Measurements from ENCODE around the gene ATP23. TPM values are rescaled to one million over a fixed set of nuclear protein-coding genes. Genes with fewer than 3 reads are reported as not detected.

The ATP23 gene
- total RNA-seq, 1 donor from 2014 or later = 7.3 TPM

DNA sequence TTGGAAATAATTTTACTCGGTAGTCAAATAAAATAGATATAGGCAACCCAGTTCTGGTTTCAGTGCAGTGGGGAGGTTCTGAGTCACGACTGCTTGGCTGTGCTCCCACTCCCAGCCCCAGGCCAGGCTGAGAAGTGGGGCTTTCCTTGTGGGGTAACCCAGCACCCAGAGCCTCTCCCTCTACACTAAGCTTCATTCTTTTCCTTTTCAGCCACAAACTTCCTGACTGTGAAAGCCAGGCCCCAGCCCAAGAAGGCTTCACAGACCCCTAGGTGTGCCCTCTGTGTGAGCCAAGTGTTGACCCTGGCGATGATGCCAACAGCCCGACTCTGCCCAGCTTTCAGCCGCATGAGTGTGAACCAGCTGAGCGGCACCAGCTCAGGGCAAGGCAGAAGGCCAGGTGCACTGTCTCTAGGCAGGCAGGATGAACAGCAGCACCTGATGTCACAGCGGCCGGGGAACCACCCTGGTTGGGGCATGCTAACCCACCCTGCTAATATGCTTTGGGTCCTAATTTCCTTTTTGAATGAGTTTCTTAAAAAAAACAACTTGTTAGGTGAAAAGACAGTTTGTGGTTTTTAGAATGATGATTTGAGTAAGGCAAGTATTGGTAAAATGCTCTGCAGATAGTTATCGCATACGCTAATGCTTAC lies 42.2 kb upstream of the ATP23 start:
- Mint-ChIP-seq H3K36me3 (ENCODE audit: low read depth) (no peaks in the 10 kb centered on the region), H3K4me3 (peak overlapping the region; percentile 75), H3K27ac (peak overlapping the region; percentile 96), H3K27me3 (ENCODE audit: insufficient read depth) (no peaks in the 10 kb centered on the region), H3K4me1 (ENCODE audit: low read depth) (peaks cover 64% of the 10 kb centered on the region), H3K9me3 (no peaks in the 10 kb centered on the region)
- intact Hi-C loops (cut with micrococcal nuclease) = loop anchor here (1.0 to 2.0 kb wide), 7 partner anchors 11 to 127 kb away; partner anchors contain the start of genes ATP23, EEF1AKMT3 and METTL1
- DNase-seq (ENCODE audit: low spot score) = peak; percentile 66

DNA sequence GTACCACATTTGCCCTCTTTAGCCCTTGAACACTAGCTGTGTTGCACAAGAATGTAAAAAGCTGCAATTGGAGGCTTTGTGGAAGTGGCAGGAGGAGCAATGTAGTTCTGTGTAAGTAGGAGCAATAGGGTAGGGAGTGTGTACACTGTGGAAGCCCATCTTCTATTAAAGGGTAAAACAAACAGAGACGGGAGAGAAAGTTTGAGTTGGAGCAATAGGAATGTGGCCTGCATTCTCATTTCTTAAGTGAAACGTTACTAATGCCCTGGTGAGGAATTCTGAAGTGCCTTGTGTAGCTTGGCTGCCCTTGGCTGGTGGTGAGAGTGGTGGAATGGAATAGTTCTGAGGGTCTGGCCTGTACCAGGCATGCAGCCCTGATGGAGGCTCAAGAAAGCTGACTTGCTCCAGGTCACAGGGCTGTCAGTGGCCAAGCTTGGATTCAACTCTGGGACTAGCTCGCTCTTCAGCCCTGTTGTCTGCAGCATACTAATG lies 38.8 kb upstream of the ATP23 start:
- Mint-ChIP-seq H3K4me1 (ENCODE audit: low read depth) (peaks cover 40% of the 10 kb centered on the region), H3K4me3 (no peak overlapping the region), H3K36me3 (ENCODE audit: low read depth) (no peaks in the 10 kb centered on the region), H3K27ac (no peak overlapping the region), H3K27me3 (ENCODE audit: insufficient read depth) (peaks cover 12% of the 10 kb centered on the region), H3K9me3 (no peaks in the 10 kb centered on the region)
- no peak for DNase-seq (ENCODE audit: low spot score)
- intact Hi-C loops (cut with micrococcal nuclease) = no loop called here

DNA sequence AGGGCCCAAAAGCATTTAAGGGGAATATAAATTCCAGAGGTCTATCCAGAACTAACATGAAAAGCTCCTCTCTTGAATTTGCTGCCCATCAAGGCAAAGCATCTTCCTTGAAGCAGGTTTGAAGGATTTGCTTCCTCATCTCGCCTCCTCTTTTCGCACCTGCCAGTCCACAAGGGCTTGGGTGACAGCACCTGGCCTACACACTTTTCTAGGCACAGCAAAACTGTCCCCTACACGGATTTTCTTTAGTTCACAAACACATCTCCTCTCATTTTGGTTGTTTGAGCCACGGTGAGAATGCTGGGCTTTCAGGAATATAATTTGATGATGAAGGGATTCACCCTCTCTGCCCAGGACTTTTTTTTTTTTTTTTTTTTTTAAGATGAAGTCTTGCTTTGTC lies 36.9 kb upstream of the ATP23 start:
- Mint-ChIP-seq H3K36me3 (ENCODE audit: low read depth) (no peaks in the 10 kb centered on the region), H3K27me3 (ENCODE audit: insufficient read depth) (peaks cover 17% of the 10 kb centered on the region), H3K4me1 (ENCODE audit: low read depth) (peaks cover 21% of the 10 kb centered on the region), H3K4me3 (no peak overlapping the region), H3K9me3 (no peaks in the 10 kb centered on the region), H3K27ac (no peak overlapping the region)
- no peak for DNase-seq (ENCODE audit: low spot score)
- intact Hi-C loops (cut with micrococcal nuclease) = no loop called here

DNA sequence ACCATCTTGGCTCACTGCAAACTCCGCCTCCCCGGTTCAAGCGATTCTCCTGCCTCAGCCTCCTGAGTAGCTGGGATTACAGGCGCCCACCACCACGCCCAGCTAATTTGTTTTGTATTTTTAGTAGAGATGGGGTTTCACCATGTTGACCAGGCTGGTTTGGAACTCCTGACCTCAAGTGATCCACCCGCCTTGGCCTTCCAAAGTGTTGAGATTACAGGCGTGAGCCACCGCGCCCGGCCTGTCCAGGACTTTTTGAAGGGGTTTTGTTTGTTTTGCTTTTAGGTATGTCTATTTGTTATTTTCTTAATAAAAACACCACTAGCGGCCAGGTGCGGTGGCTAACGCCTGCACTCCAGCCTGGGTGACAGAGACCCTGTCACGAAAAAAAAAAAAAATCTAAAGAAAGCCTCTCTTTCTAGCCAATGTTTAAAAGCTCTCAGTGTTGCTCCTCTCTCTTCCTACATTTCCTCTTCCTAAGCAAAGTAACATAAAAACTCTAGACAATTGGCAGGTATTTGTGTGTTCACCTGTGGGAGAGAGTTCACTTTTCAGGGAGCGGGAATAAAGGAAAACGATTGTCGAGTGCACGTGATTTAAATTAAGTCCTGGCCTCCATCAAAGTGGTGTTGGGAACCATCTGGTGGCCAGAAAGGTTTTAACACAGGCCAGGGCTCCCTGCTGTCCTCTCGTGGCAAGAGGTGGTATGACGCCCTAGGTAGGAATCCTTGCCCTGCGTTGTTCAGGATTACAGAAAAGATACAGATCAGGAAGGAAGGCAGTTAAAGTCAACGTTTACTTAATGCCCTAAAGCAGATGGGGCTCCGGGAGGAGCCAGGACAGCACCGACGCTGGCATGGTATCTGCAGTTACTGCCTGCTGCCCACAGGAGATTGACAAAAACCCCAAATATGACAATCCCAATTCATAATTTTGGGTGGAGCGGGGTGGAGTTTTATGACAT lies 36.2 kb upstream of the ATP23 start:
- intact Hi-C loops (cut with micrococcal nuclease) = loop anchor here (1.0 kb wide), 8 partner anchors 8 to 322 kb away; partner anchors contain the start of gene TSFM
- peak overlapping the region; percentile 0 for H3K27ac Mint-ChIP-seq
- H3K4me1 Mint-ChIP-seq (ENCODE audit: low read depth) = peaks cover 16% of the 10 kb centered on the region
- H3K36me3 Mint-ChIP-seq (ENCODE audit: low read depth) = no peaks in the 10 kb centered on the region
- H3K27me3 Mint-ChIP-seq (ENCODE audit: insufficient read depth) = peaks cover 21% of the 10 kb centered on the region
- H3K4me3 Mint-ChIP-seq = peak overlapping the region; percentile 32
- DNase-seq (ENCODE audit: low spot score) = peak; percentile 70
- no peaks in the 10 kb centered on the region for H3K9me3 Mint-ChIP-seq

DNA sequence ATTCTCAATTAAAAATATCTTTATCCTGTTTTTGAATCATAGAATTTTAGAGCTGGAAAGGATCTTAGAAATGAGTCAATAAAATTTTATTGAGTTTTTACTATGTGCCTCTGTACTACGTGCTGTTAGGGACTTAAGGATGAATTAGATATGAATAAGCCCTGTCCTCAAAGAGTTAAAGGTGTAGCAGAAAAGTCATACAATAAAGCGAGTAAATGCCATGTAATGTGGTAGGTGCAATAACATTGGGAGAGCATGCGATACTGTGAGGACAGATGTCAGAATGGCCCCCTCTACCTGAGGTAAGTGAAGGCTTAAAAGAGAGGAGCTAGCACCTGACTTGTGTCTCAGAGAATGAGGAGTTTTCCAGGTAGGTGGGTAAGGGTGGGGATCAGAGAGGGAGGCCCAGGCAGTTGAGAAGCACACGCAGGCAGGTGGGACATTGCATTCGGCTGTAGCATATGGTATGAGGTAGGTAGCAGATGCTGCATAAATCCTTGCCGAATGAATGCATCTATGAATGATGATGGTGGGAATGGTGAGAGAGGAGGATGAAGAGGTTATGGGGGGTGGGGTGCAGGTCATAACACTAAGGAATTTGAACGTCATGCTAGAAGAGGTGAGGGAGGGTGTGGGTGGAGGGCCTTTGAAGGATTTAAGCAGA lies 35.4 kb upstream of the ATP23 start:
- Mint-ChIP-seq H3K9me3 (no peaks in the 10 kb centered on the region), H3K4me1 (ENCODE audit: low read depth) (peaks cover 11% of the 10 kb centered on the region), H3K27ac (no peak overlapping the region), H3K36me3 (ENCODE audit: low read depth) (no peaks in the 10 kb centered on the region), H3K27me3 (ENCODE audit: insufficient read depth) (peaks cover 21% of the 10 kb centered on the region), H3K4me3 (no peak overlapping the region)
- intact Hi-C loops (cut with micrococcal nuclease) = loop anchor here (1.0 kb wide), 8 partner anchors 9 to 323 kb away; partner anchors contain the start of gene TSFM
- DNase-seq (ENCODE audit: low spot score) = no peak

DNA sequence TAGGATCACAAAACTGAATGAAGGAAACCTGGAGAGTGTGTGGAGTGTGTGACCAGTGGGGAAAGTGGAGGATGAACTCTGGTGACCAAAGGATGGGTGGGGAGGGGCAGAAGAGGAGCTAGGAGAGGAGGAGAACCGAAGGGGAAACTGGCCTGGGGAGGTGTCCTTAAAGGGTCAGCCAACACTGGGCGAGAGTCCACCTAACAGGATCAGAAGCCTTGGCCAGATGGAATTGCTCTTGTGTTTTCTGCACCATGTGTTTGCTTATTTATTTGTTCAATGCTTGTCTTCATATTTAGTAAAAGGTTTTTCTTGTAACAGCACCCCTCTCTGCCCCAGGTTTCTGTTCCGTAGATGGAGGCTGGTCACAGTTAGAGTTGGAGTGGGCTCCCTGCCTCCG lies 34.5 kb upstream of the ATP23 start:
- Mint-ChIP-seq H3K9me3 (no peaks in the 10 kb centered on the region), H3K27me3 (ENCODE audit: insufficient read depth) (peaks cover 24% of the 10 kb centered on the region), H3K4me3 (no peak overlapping the region), H3K36me3 (ENCODE audit: low read depth) (no peaks in the 10 kb centered on the region), H3K4me1 (ENCODE audit: low read depth) (peaks cover 7% of the 10 kb centered on the region), H3K27ac (no peak overlapping the region)
- intact Hi-C loops (cut with micrococcal nuclease) = no loop called here
- DNase-seq (ENCODE audit: low spot score) = no peak

DNA sequence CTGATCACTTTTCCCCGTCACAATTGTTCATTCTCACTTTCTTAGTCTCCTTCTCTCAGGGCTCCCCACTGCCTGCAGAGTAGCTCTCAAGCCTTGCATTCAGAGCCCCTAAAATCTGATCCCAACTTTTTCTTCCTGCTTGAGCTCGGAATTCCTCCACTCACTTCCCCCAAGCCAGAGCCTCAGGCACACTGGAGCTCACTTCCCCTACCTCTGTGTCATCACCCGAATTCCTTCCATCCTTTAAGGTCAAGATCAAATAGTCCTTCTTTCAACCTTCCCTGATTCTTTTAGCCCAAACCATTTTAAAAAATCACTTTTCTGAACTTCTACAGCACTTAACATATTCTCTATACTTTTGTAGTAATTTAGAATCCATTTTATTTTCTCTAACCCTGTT lies 34.1 kb upstream of the ATP23 start:
- Mint-ChIP-seq H3K9me3 (no peaks in the 10 kb centered on the region), H3K27ac (no peak overlapping the region), H3K27me3 (ENCODE audit: insufficient read depth) (peaks cover 24% of the 10 kb centered on the region), H3K4me1 (ENCODE audit: low read depth) (peaks cover 7% of the 10 kb centered on the region), H3K36me3 (ENCODE audit: low read depth) (no peaks in the 10 kb centered on the region), H3K4me3 (no peak overlapping the region)
- intact Hi-C loops (cut with micrococcal nuclease) = no loop called here
- no peak for DNase-seq (ENCODE audit: low spot score)

DNA sequence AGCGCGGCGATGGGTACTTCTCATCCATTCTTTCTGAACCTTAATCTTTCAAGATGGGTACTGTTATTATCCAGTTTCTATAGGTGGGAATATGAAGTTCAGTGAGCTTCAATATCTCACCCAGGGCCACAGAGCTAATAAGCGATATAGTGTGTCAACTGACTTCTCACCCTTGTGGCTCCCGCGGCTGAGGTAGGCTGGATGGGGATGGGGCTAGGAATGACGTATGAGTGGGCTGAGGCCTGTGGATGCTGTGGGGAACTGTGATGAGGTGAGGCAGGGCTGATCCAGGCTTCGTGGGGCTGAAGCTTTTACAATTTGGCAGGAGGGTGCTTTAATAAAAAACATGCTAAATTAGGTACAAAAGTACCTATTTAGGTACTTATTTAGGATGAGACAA lies 32.9 kb upstream of the ATP23 start:
- intact Hi-C loops (cut with micrococcal nuclease) = no loop called here

DNA sequence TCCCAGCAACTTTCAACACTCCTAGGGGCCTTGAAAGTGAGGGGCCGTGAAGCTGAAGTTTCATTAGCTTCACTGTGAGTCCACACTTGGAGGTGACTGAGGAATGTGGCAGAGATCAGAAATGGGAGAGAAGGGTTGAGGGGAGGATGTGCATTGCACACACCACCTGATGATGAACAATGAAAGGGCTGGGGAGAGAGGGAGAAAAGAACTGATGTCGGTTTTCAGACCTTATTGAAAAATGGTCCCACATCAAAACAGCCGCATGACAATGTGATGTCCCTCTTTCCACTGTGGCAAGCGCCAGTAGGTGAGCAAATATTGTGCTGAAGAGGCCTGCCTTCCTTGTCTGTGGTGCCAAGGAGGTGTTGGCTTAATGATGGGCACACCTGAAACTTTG lies 32.3 kb upstream of the ATP23 start:
- Mint-ChIP-seq H3K27ac (no peak overlapping the region), H3K4me1 (ENCODE audit: low read depth) (peaks cover 7% of the 10 kb centered on the region), H3K27me3 (ENCODE audit: insufficient read depth) (peaks cover 24% of the 10 kb centered on the region), H3K4me3 (no peak overlapping the region), H3K36me3 (ENCODE audit: low read depth) (no peaks in the 10 kb centered on the region), H3K9me3 (no peaks in the 10 kb centered on the region)
- no peak for DNase-seq (ENCODE audit: low spot score)
- intact Hi-C loops (cut with micrococcal nuclease) = no loop called here

More for the DNA sequence above, 32.9 kb upstream of the ATP23 start:
- no peaks in the 10 kb centered on the region for H3K36me3 Mint-ChIP-seq (ENCODE audit: low read depth)
- H3K27ac Mint-ChIP-seq = no peak overlapping the region
- peaks cover 7% of the 10 kb centered on the region for H3K4me1 Mint-ChIP-seq (ENCODE audit: low read depth)
- H3K9me3 Mint-ChIP-seq = no peaks in the 10 kb centered on the region
- no peak for DNase-seq (ENCODE audit: low spot score)
- H3K4me3 Mint-ChIP-seq = no peak overlapping the region
- peaks cover 24% of the 10 kb centered on the region for H3K27me3 Mint-ChIP-seq (ENCODE audit: insufficient read depth)

DNA sequence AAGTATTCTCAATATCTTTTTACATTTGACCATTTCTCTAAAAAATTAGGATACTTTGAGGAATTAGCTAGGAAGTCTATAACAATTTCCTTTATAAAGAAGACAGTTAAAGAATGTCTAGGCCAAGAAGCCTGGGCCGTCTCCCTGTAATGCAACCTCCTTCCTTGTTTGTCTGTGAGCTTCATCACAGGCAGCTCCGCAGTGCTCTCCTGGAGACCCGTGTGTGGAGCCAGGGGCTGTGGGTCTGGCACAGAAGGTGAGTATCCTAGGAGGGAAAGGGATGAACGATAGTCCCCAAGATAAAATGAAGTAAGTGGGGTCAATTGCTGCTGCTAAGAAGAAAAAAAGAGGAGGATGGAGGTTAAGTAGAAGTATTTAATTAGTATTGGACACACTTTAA lies 31.8 kb upstream of the ATP23 start:
- H3K9me3 Mint-ChIP-seq = no peaks in the 10 kb centered on the region
- DNase-seq (ENCODE audit: low spot score) = no peak
- H3K27ac Mint-ChIP-seq = no peak overlapping the region
- H3K4me3 Mint-ChIP-seq = no peak overlapping the region
- peaks cover 24% of the 10 kb centered on the region for H3K27me3 Mint-ChIP-seq (ENCODE audit: insufficient read depth)
- peaks cover 7% of the 10 kb centered on the region for H3K4me1 Mint-ChIP-seq (ENCODE audit: low read depth)
- intact Hi-C loops (cut with micrococcal nuclease) = no loop called here
- H3K36me3 Mint-ChIP-seq (ENCODE audit: low read depth) = no peaks in the 10 kb centered on the region

DNA sequence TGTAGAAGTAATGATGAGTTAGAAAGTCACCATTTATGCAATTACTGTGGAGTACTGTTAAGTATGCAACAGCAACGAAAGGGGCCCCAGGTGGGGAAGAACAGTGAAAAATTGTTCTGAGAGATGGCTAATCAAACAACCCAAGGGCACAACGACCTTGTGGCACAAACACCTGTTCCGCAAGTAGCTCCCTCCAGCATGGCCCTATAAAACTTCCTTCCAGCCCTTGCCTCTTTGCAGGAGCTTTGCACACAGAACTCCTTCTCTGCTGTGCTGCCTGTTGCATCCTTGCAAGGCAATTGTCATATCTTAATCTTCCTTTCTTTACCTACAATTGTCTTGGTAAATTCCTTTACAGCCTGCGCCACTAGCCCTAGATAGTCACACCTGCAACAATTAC lies 23.2 kb upstream of the ATP23 start:
- Mint-ChIP-seq H3K27me3 (ENCODE audit: insufficient read depth) (peaks cover 12% of the 10 kb centered on the region), H3K27ac (no peak overlapping the region), H3K9me3 (no peaks in the 10 kb centered on the region), H3K4me1 (ENCODE audit: low read depth) (no peaks in the 10 kb centered on the region), H3K36me3 (ENCODE audit: low read depth) (no peaks in the 10 kb centered on the region), H3K4me3 (no peak overlapping the region)
- no peak for DNase-seq (ENCODE audit: low spot score)
- intact Hi-C loops (cut with micrococcal nuclease) = no loop called here

DNA sequence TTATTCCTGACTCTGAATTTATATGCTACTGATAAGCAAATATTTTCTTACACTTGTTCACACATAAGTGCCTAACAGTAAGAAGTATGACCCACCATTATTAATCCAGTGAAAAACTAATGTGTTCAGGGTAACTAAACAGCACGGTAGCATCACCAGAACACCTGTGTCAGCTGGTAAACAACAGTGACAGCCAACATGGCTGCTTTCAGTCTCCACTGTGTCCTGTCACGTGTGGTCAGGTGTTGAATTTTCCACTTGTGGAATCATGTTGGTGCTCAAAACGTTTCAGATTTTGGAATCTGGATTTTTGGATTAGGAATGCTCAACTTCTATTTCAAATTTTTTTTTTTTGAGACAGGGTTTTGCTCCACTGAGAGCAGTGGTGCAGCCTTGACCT lies 14.3 kb upstream of the ATP23 start:
- peaks cover 4% of the 10 kb centered on the region for H3K36me3 Mint-ChIP-seq (ENCODE audit: low read depth)
- H3K4me1 Mint-ChIP-seq (ENCODE audit: low read depth) = no peaks in the 10 kb centered on the region
- H3K27ac Mint-ChIP-seq = no peak overlapping the region
- H3K9me3 Mint-ChIP-seq = no peaks in the 10 kb centered on the region
- DNase-seq (ENCODE audit: low spot score) = no peak
- no peaks in the 10 kb centered on the region for H3K27me3 Mint-ChIP-seq (ENCODE audit: insufficient read depth)
- intact Hi-C loops (cut with micrococcal nuclease) = no loop called here
- no peak overlapping the region for H3K4me3 Mint-ChIP-seq

Measured in activated T-helper 1 cell treated with anti-CD3 and anti-CD28 coated beads, Interleukin-12 subunit alpha, Interleukin-12 subunit beta, Interleukin-2, Interleukin-4 antibody, amounts not matched to agents 30 ng/mL and 10 ng/mL and 1 ng/mL, durations not matched to agents 14 hours and 24 hours and 36 hours (primary cell).